ENCODE data around the gene LHX3.
"Not testable (repeated sequence)": the region's sequence is repeated elsewhere in the genome, so short reads cannot be mapped to it uniquely, and the experiment has no call there.

Gene LHX3

DNA sequence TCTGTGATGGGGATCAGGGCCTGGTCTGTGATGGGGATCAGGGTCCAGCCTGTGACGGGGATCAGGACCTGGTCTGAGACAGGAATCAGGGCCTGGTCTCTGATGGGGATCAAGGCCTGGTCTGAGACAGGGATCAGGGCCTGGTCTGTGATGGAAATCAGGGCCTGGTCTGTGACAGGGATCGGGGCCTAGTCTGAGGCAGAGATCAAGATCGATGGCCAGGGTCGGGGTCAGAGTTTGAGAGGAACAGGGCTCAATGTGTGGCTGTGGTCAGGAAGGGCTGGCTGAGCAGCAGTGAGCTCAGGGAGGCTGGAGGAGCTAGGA is 52.4 kb downstream of the LHX3 start:
- 91% methylated on average over 4 of the region's 4 CpGs for WGBS (ENCODE audit: insufficient coverage)
- ChIA-PET POLR2A (no interaction called here), CTCF (interaction anchor here (1.3 to 1.7 kb wide), 2 partner anchors 9 to 30 kb away, joined by 3 to 5 read pairs; no protein-coding TSS in a partner anchor)
- Histone ChIP-seq H3K36me3 (ENCODE audit: control insufficient read depth in 4 of 4, insufficient read depth in 4 of 4, low read length in 3 of 4) (no peaks in the 10 kb centered on the region), H3K27ac (ENCODE audit: insufficient read depth in 1 of 2, low read depth in 1 of 2, low read length in 2 of 2, poor library complexity in 1 of 2, severe bottlenecking in 2 of 2) (no peak overlapping the region), H3K9me3 (ENCODE audit: control extremely low read depth in 1 of 5, control insufficient read depth in 4 of 5, insufficient read depth in 2 of 5, low read depth in 1 of 5, low read length in 4 of 5) (no peaks in the 10 kb centered on the region), H3K4me1 (ENCODE audit: control extremely low read depth in 1 of 4, control insufficient read depth in 4 of 4, insufficient read depth in 4 of 4, low read length in 3 of 4) (peaks cover 0 to 4% (median 1%) of the 10 kb centered on the region in 4 experiments), H3K27me3 (replicated peaks in 2 of 5; ENCODE audit: control insufficient read depth in 4 of 5, insufficient read depth in 5 of 5, low read length in 4 of 5) (peaks cover 0 to 34% (median 0%) of the 10 kb centered on the region in 5 experiments), H3K4me3 (ENCODE audit: control insufficient read depth in 1 of 7, extremely low read depth in 1 of 7, insufficient read depth in 4 of 7, low read depth in 2 of 7, low read length in 6 of 7) (no peak overlapping the region)
- no peak for DNase-seq

- no peaks in the 10 kb centered on the region for H3K36me3 ChIP-seq (ENCODE audit: control insufficient read depth in 4 of 4, insufficient read depth in 4 of 4, low read length in 3 of 4)
- H3K4me3 ChIP-seq (ENCODE audit: control insufficient read depth in 1 of 7, extremely low read depth in 1 of 7, insufficient read depth in 4 of 7, low read depth in 2 of 7, low read length in 6 of 7): no peak overlapping the region
- no peak overlapping the region for H3K27ac ChIP-seq (ENCODE audit: insufficient read depth in 1 of 2, low read depth in 1 of 2, low read length in 2 of 2, poor library complexity in 1 of 2, severe bottlenecking in 2 of 2)
- CTCF ChIA-PET: interaction anchor here (1.3 to 1.7 kb wide), 3 partner anchors 8 to 30 kb away, joined by 3 to 5 read pairs (median 3); no protein-coding TSS in a partner anchor
- H3K27me3 ChIP-seq (replicated peaks in 2 of 5; ENCODE audit: control insufficient read depth in 4 of 5, insufficient read depth in 5 of 5, low read length in 4 of 5): peaks cover 0 to 39% (median 0%) of the 10 kb centered on the region in 5 experiments
- POLR2A ChIA-PET: interaction anchor here (0.6 kb wide), 1 partner anchor 11 kb away, joined by 3 read pairs; no protein-coding TSS in a partner anchor
- H3K4me1 ChIP-seq (ENCODE audit: control extremely low read depth in 1 of 4, control insufficient read depth in 4 of 4, insufficient read depth in 4 of 4, low read length in 3 of 4): no peaks in the 10 kb centered on the region
- WGBS (ENCODE audit: insufficient coverage): 98% methylated on average over 15 of the region's 27 CpGs
- H3K9me3 ChIP-seq (ENCODE audit: control extremely low read depth in 1 of 5, control insufficient read depth in 4 of 5, insufficient read depth in 2 of 5, low read depth in 1 of 5, low read length in 4 of 5): no peaks in the 10 kb centered on the region
- DNase-seq: no peak
These were observed 52.9 kb downstream of the LHX3 start for GRCh38 chr9:136151848-136152542.

DNA sequence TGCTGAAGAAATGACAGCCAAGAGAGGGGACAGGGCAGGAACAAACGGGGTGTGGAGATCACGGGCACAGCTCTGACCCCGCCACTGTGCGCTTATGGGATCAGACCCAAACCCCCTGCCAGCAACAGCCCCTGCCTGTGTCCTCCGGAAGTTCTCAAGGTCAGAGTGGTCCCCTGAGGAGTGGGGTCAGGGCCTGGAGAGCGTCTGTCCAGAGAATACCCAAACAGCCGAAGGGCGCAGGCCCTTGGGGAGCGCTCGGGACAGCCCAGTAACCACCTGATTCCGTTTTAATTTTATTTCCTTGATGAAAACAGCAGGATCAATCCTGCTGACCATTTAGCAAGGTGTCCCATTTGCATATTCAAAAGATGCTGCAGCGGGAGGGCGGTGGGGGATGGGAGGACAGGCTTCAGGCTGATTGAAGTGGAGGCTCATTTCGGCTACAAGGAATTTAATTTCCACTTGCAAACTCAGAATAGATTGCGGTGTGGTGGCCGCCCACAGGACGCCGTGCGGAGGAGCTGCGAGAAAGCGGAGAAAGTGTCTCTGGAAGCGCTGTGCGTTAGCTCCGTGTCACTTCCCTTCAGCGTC is 53.6 kb downstream of the LHX3 start:
- Histone ChIP-seq H3K4me1 (ENCODE audit: control extremely low read depth in 1 of 4, control insufficient read depth in 4 of 4, insufficient read depth in 4 of 4, low read length in 3 of 4) (no peaks in the 10 kb centered on the region), H3K36me3 (ENCODE audit: control insufficient read depth in 4 of 4, insufficient read depth in 4 of 4, low read length in 3 of 4) (no peaks in the 10 kb centered on the region), H3K9me3 (ENCODE audit: control extremely low read depth in 1 of 5, control insufficient read depth in 4 of 5, insufficient read depth in 2 of 5, low read depth in 1 of 5, low read length in 4 of 5) (no peaks in the 10 kb centered on the region), H3K27me3 (replicated peaks in 2 of 5; ENCODE audit: control insufficient read depth in 4 of 5, insufficient read depth in 5 of 5, low read length in 4 of 5) (peaks cover 0 to 34% (median 2%) of the 10 kb centered on the region in 5 experiments), H3K4me3 (ENCODE audit: control insufficient read depth in 1 of 7, extremely low read depth in 1 of 7, insufficient read depth in 4 of 7, low read depth in 2 of 7, low read length in 6 of 7) (no peak overlapping the region), H3K27ac (ENCODE audit: insufficient read depth in 1 of 2, low read depth in 1 of 2, low read length in 2 of 2, poor library complexity in 1 of 2, severe bottlenecking in 2 of 2) (no peak overlapping the region)
- WGBS (ENCODE audit: insufficient coverage): 67% methylated on average over 25 of the region's 25 CpGs
- ChIA-PET CTCF (interaction anchor here (1.3 to 1.7 kb wide), 2 partner anchors 13 to 29 kb away, joined by 3 to 5 read pairs; no protein-coding TSS in a partner anchor), POLR2A (interaction anchor here (0.6 kb wide), 1 partner anchor 10 kb away, joined by 3 read pairs; no protein-coding TSS in a partner anchor)
- no peak for DNase-seq

GRCh38 chr9:136150664-136151213 is 54.2 kb downstream of the LHX3 start:
- H3K4me3 ChIP-seq (ENCODE audit: control insufficient read depth in 1 of 7, extremely low read depth in 1 of 7, insufficient read depth in 4 of 7, low read depth in 2 of 7, low read length in 6 of 7); H3K9me3 ChIP-seq (ENCODE audit: control extremely low read depth in 1 of 5, control insufficient read depth in 4 of 5, insufficient read depth in 2 of 5, low read depth in 1 of 5, low read length in 4 of 5); H3K27ac ChIP-seq (ENCODE audit: insufficient read depth in 1 of 2, low read depth in 1 of 2, low read length in 2 of 2, poor library complexity in 1 of 2, severe bottlenecking in 2 of 2); POLR2A ChIA-PET; H3K36me3 ChIP-seq (ENCODE audit: control insufficient read depth in 4 of 4, insufficient read depth in 4 of 4, low read length in 3 of 4); H3K4me1 ChIP-seq (ENCODE audit: control extremely low read depth in 1 of 4, control insufficient read depth in 4 of 4, insufficient read depth in 4 of 4, low read length in 3 of 4): not testable (repeated sequence)
- WGBS (ENCODE audit: insufficient coverage): 89% methylated on average over 7 of the region's 7 CpGs
- CTCF ChIA-PET: interaction anchor here (1.3 to 1.7 kb wide), 2 partner anchors 12 to 28 kb away, joined by 3 to 5 read pairs; no protein-coding TSS in a partner anchor
- peak in 1 of 3 donors; percentile 28 for DNase-seq
- peaks cover 0 to 33% (median 2%) of the 10 kb centered on the region in 5 experiments for H3K27me3 ChIP-seq (replicated peaks in 2 of 5; ENCODE audit: control insufficient read depth in 4 of 5, insufficient read depth in 5 of 5, low read length in 4 of 5)

DNA sequence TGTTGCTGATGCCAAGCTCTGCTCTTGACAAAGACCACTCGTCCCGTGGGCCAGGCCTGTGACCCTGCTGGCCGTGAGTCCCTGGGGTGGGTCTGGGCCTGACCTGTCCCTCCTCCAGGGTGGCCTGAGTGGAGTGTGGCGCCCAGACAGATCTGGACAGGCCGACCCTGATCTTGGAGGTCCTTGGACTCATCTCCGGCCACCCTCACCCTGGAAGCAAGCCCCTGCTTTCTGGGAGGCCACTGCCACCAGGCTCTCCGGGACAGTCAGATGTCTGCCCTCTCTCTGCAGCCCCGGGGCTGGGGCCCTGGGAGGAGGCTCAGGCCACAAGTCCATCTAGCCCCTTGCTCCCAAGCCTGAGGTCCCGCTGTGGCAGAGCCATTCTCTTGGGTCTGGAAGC is 55.1 kb downstream of the LHX3 start:
- Histone ChIP-seq H3K36me3 (ENCODE audit: control insufficient read depth in 4 of 4, insufficient read depth in 4 of 4, low read length in 3 of 4) (no peaks in the 10 kb centered on the region), H3K9me3 (ENCODE audit: control extremely low read depth in 1 of 5, control insufficient read depth in 4 of 5, insufficient read depth in 2 of 5, low read depth in 1 of 5, low read length in 4 of 5) (no peaks in the 10 kb centered on the region), H3K4me1 (ENCODE audit: control extremely low read depth in 1 of 4, control insufficient read depth in 4 of 4, insufficient read depth in 4 of 4, low read length in 3 of 4) (no peaks in the 10 kb centered on the region), H3K27me3 (replicated peaks in 2 of 5; ENCODE audit: control insufficient read depth in 4 of 5, insufficient read depth in 5 of 5, low read length in 4 of 5) (peaks cover 0 to 32% (median 2%) of the 10 kb centered on the region in 5 experiments), H3K4me3 (ENCODE audit: control insufficient read depth in 1 of 7, extremely low read depth in 1 of 7, insufficient read depth in 4 of 7, low read depth in 2 of 7, low read length in 6 of 7) (no peak overlapping the region), H3K27ac (ENCODE audit: insufficient read depth in 1 of 2, low read depth in 1 of 2, low read length in 2 of 2, poor library complexity in 1 of 2, severe bottlenecking in 2 of 2) (no peak overlapping the region)
- 97% methylated on average over 8 of the region's 9 CpGs for WGBS (ENCODE audit: insufficient coverage)
- no peak for DNase-seq
- CTCF ChIA-PET: no interaction called here
- POLR2A ChIA-PET: no interaction called here

DNA sequence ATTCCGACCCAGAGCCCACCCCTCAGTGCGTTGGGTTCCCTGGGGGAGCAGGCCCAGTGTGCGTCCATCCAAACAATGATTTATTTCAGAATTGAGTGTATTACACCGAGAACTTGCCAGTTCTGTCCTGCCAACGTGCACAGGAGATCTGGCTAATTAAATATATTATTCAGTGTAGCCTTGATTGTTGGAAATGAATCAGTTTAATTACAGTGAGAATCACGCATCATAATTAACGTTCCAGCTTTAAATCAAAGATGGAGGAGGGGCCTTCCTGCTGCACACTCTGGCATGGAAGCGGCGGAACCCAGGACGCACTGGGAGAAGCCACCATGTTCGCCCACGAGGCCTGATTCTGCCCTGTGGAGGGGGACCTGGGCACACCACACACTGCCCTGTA is 55.6 kb downstream of the LHX3 start:
- no peak overlapping the region for H3K27ac ChIP-seq (ENCODE audit: insufficient read depth in 1 of 2, low read depth in 1 of 2, low read length in 2 of 2, poor library complexity in 1 of 2, severe bottlenecking in 2 of 2)
- CTCF ChIA-PET: no interaction called here
- no peak overlapping the region for H3K4me3 ChIP-seq (ENCODE audit: control insufficient read depth in 1 of 7, extremely low read depth in 1 of 7, insufficient read depth in 4 of 7, low read depth in 2 of 7, low read length in 6 of 7)
- 87% methylated on average over 11 of the region's 12 CpGs for WGBS (ENCODE audit: insufficient coverage)
- POLR2A ChIA-PET: no interaction called here
- H3K27me3 ChIP-seq (replicated peaks in 2 of 5; ENCODE audit: control insufficient read depth in 4 of 5, insufficient read depth in 5 of 5, low read length in 4 of 5): peaks cover 0 to 30% (median 2%) of the 10 kb centered on the region in 5 experiments
- no peaks in the 10 kb centered on the region for H3K9me3 ChIP-seq (ENCODE audit: control extremely low read depth in 1 of 5, control insufficient read depth in 4 of 5, insufficient read depth in 2 of 5, low read depth in 1 of 5, low read length in 4 of 5)
- H3K4me1 ChIP-seq (ENCODE audit: control extremely low read depth in 1 of 4, control insufficient read depth in 4 of 4, insufficient read depth in 4 of 4, low read length in 3 of 4): no peaks in the 10 kb centered on the region
- DNase-seq: no peak
- H3K36me3 ChIP-seq (ENCODE audit: control insufficient read depth in 4 of 4, insufficient read depth in 4 of 4, low read length in 3 of 4): no peaks in the 10 kb centered on the region

DNA sequence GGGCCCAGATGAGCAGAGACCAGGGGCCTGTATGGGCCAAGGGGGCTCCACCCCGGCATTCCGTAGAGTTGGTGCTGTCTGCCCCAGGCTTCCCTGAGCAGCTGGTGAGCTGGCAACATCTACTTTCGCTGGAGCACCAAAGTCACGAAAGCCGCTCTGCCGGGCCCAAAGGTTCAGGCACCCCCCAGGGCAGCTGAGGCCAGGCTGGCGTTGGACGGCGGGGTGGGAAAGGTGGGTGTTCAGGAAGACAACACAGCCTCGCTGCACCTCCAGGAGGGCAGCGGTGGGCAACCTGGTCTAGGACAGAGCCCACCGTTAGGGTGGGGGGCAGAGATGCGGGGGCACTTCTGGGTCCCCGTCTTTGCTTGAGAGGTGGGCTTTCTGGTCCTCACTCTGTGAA is 56.2 kb downstream of the LHX3 start:
- Histone ChIP-seq H3K27me3 (replicated peaks in 2 of 5; ENCODE audit: control insufficient read depth in 4 of 5, insufficient read depth in 5 of 5, low read length in 4 of 5) (peaks cover 0 to 30% (median 2%) of the 10 kb centered on the region in 5 experiments), H3K4me1 (ENCODE audit: control extremely low read depth in 1 of 4, control insufficient read depth in 4 of 4, insufficient read depth in 4 of 4, low read length in 3 of 4) (no peaks in the 10 kb centered on the region), H3K27ac (ENCODE audit: insufficient read depth in 1 of 2, low read depth in 1 of 2, low read length in 2 of 2, poor library complexity in 1 of 2, severe bottlenecking in 2 of 2) (no peak overlapping the region), H3K36me3 (ENCODE audit: control insufficient read depth in 4 of 4, insufficient read depth in 4 of 4, low read length in 3 of 4) (no peaks in the 10 kb centered on the region), H3K4me3 (ENCODE audit: control insufficient read depth in 1 of 7, extremely low read depth in 1 of 7, insufficient read depth in 4 of 7, low read depth in 2 of 7, low read length in 6 of 7) (no peak overlapping the region), H3K9me3 (ENCODE audit: control extremely low read depth in 1 of 5, control insufficient read depth in 4 of 5, insufficient read depth in 2 of 5, low read depth in 1 of 5, low read length in 4 of 5) (no peaks in the 10 kb centered on the region)
- CTCF ChIA-PET: no interaction called here
- POLR2A ChIA-PET: no interaction called here
- no peak for DNase-seq
- 92% methylated on average over 14 of the region's 14 CpGs for WGBS (ENCODE audit: insufficient coverage)

Data from common myeloid progenitor, CD34-positive (primary cell).